Measurements from ENCODE around the gene ATOH8.

The ATOH8 gene

DNA sequence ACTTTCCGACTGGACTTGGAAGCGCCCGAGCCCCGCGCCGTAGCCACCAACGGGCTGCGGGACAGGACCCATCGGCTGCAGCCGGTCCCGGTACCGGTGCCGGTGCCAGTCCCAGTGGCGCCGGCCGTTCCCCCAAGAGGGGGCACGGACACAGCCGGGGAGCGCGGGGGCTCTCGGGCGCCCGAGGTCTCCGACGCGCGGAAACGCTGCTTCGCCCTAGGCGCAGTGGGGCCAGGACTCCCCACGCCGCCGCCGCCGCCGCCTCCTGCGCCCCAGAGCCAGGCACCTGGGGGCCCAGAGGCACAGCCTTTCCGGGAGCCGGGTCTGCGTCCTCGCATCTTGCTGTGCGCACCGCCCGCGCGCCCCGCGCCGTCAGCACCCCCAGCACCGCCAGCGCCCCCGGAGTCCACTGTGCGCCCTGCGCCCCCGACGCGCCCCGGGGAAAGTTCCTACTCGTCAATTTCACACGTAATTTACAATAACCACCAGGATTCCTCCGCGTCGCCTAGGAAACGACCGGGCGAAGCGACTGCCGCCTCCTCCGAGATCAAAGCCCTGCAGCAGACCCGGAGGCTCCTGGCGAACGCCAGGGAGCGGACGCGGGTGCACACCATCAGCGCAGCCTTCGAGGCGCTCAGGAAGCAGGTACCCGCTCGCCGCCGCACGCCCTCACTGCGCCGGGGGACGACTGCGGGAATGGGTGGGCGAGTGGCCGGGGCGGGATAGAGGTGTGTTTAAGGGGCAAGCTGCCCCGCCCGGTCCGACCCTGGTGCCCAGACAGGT is 713 bp downstream of the ATOH8 start:
- DNase-seq: peak; percentile 39
- peak; percentile 28 for ATAC-seq

GRCh38 chr2:85755122-85756027 is 1.6 kb downstream of the ATOH8 start:
- ATAC-seq: peak; percentile 2

DNA sequence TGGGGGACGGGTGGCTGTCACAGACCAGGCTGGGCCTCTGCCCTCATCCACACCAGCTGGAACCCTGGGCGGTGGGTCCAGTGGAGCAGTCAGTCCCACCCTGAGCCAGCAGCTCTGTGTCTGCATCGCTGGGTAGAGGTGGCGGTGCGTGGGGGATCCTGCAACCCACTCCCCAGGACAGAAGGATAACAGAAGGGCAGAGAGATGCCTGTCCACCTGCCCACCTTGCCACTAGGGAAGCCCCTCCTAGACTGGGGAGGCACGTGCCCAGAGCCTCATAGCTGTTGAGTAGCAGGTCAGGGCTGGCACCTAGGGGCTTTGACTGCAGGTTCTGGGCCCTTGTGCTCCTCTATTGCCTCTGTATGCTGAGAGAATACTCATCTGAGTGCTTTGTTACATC is 2.4 kb downstream of the ATOH8 start:
- DNase-seq (no peak), ATAC-seq (no peak)

More at GRCh38 chr2:85755122-85756027, 1.6 kb downstream of the ATOH8 start:
- no peak for DNase-seq

- ATAC-seq (no peak), DNase-seq (no peak)
Observed at GRCh38 chr2:85756822-85757435, 3.1 kb downstream of the ATOH8 start.

DNA sequence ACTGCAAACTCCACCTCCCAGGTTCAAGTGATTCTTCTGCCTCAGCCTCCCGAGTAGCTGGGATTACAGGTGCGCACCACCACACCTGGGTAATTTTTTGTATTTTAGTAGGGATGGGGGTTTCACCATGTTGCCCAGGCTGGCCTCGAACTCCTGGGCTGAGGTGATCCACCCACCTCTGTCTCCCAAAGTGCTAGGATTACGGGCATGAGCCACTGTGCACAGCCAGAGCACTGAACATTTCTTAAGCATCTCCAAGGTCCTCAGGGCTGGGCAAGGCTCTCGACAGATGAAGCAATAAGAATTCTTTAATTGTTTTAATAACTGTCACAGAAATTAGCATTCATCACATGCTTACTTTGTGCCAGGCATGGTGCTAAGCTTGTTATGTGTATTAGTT is 4.1 kb downstream of the ATOH8 start:
- DNase-seq (no peak), ATAC-seq (no peak)

GRCh38 chr2:85758361-85759256 is 4.8 kb downstream of the ATOH8 start:
- no peak for DNase-seq
- no peak for ATAC-seq

DNA sequence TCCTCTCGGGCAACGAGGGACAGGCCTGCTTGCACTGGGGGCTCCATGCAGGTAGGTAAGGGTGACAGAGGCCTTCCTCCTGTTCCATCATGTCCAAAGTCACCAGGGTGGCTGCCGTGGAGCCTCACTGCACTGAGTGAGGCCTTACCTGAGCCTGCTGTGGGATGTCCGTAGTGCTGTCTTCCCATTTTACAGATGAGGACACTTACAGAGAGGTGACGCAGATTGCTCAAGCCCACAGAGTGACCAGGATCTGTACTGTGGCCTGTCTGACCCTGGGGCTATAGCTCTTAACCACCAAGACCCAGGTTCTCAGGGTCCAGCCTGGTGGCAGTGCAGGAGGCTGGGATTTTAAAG is 5.4 kb downstream of the ATOH8 start:
- DNase-seq: no peak
- ATAC-seq: no peak

DNA sequence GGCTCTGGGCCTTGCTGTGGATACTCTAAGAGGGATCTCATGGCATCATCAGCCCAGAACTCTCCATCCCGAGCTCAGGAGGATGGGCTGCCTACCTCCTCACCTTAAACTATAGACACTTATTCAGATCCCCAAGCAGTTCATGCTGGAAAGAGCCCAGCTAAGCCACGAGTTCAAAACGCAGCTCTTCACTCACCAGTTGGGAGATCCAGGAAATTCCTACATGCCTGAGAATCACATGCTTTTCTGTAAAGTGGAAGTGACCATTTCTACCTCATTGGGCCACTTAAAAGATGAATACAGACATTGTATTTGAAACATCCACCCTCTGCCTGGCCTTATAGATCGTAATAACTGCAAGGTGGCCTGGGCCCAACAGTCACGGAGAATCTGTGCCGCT is 6.6 kb downstream of the ATOH8 start:
- ATAC-seq (no peak), DNase-seq (no peak)

GRCh38 chr2:85760872-85761271 is 7.1 kb downstream of the ATOH8 start:
- no peak for DNase-seq
- no peak for ATAC-seq

DNA sequence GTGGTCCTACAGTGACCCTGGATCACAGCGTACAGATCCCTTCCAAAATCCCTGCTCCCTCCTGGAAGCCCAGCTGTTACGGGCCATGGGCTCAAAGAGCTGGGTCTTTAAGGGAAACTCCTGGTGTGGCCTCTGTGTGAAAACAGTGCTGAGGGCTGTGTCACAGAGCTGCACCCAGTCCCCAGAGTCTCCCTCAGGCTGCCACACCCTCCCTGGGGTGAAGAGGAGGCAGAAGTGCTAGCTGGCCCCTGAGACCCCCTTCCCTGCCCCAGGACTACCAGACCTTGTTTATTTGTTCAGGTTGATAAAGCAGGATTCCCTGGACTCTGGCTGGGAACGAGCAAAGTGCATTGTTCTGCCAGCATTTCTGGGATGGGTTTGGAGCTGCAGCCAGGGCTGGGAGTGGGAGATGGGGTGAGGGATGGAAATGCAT is 7.7 kb downstream of the ATOH8 start:
- no peak for ATAC-seq
- no peak for DNase-seq

- DNase-seq: no peak
- no peak for ATAC-seq
Observed at GRCh38 chr2:85761946-85762345, 8.2 kb downstream of the ATOH8 start.

DNA sequence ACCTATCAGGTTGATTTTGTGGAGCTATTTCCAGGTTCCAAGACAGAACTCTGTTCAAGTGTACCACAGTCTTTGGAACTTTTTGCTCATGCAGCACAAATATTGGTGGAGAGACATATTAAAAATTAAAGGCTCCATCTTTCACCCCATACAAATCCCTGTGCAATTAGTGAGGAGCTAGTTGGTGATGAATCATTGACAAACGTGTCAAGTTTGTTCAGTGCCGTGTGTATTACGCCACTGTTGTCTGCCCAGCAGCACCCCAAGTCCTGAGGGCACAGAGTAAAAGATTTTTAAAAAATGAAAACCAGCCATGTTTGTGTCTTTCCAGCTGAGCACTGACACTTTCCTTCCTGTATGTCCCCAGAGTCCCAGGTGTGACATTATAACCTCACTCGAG is 9.3 kb downstream of the ATOH8 start:
- no peak for ATAC-seq
- DNase-seq: no peak

GRCh38 chr2:85763831-85764230 is 10.0 kb downstream of the ATOH8 start:
- no peak for ATAC-seq
- DNase-seq: no peak

- no peak for DNase-seq
- no peak for ATAC-seq
Observed at GRCh38 chr2:85765081-85765731, 11.4 kb downstream of the ATOH8 start.

DNA sequence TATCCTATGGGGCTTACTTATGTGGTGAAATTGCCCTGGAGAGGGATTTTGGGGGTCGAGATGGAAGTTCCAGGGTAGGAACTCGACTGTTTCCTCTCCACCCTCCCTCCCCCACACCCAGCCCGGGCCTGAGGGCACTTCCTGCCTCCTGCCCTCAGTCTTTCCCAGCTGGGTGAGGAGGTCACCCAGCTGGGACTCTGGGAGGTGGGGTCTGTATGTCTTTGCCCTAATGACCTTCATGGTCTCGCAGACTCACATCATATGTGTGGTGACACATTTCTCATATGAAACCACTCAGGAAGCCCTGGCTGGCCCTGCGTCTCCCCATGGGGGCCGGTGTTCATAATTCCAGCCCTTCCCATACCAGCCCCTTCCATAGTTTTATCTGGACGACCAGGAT is 12.4 kb downstream of the ATOH8 start:
- DNase-seq: no peak
- ATAC-seq: no peak

- no peak for DNase-seq
- ATAC-seq: no peak
Observed at GRCh38 chr2:85767803-85768665, 14.2 kb downstream of the ATOH8 start.

DNA sequence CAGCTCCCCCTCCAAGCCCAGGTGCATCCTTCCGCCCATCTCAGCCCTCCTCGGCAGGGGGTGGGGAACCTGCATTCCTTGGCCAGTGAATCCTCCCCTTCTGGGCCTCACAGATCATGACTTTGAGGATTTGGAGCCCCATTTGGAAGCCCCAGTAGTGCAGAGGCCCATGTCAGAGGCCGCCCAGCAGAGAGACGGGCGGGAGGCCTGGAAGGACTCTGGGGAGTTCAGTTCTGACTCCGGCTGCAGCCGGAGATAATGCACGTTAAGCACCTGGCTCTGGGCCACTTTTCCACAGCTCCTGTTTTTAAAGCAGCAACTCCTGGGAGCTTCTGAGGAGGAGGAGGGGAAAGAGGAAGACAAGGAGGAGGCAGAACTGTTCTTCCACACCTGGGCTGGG is 14.9 kb downstream of the ATOH8 start:
- no peak for DNase-seq
- ATAC-seq: no peak

DNA sequence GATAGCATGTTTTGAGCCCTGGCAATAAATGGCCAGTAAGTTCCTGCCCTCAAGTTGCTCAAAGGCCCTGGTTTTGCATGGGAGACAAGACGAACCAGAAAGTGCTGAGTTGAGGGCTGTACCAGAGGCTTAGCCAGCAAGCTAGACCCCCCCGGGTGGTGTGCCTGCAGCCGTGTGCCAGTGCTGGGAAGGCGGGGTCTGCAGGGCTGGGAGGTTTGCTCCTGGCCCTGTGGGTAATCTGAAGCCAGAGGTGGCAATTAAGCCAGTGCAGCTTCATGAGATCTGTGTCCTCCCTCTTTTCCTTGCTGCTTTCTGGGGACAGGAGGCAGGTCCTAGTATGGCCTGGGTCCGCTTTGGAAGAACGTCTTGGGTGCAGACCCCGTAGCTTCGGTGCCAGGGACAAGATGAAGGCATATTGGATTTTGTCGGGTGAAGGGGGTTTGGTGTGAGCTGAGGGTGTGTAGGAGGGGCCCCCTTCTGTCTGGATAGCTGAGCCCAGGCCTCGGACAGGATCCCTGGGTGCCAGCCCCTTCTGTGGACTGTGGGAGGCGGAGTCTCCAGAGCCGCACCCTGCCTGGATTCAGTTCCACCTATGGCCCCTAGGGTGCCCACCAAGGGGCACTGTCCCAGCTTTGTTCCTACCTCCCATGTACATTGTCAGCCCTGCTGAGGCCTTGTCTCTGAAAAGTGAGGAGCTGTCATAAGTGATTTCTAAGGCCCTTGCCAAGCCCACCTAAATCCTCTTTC is 15.6 kb downstream of the ATOH8 start:
- ATAC-seq (no peak), DNase-seq (no peak)

GRCh38 chr2:85769983-85770362 is 16.2 kb downstream of the ATOH8 start:
- DNase-seq: no peak
- no peak for ATAC-seq

DNA sequence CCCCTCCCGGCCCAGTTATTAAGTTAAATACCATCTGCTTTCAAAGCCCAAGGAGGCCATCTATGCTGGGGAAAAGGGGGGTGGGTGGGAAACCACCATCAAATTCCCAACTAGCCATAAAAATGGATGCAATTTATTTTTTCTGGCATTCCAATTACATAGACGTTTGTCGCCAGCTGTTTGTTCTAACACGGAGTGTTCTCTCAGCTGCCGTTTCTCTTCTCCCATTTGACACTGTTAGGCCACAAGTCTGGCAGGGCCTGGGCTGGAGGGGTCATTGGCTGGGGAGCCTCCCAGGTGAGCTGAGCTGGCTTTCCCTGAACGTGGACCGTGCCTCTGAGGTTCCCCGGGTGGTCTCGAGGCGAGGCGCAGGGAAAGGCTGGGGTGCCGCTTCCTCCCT is 16.6 kb downstream of the ATOH8 start:
- no peak for ATAC-seq

More for the DNA sequence above, 16.6 kb downstream of the ATOH8 start:
- no peak for DNase-seq
